SIG-M5 (cell line): ENCODE data around the gene CCDC27.
"Not testable (repeated sequence)": the region's sequence is repeated elsewhere in the genome, so short reads cannot be mapped to it uniquely, and the experiment has no call there.

Experiments
- DNase-seq: peaks from one replicate; lab custom pipeline; 2025; lab: John Stamatoyannopoulos, UW

The CCDC27 gene

GRCh38 chr1:3718764-3719163, 33.5 kb upstream of the CCDC27 start:
- no peak for DNase-seq

- no peak for DNase-seq
Measured at GRCh38 chr1:3721955-3722465, 30.2 kb upstream of the CCDC27 start.

GRCh38 chr1:3722846-3723245, 29.4 kb upstream of the CCDC27 start:
- no peak for DNase-seq

GRCh38 chr1:3724416-3725030, 27.7 kb upstream of the CCDC27 start:
- not testable (repeated sequence) for DNase-seq

GRCh38 chr1:3725366-3725765, 26.9 kb upstream of the CCDC27 start:
- DNase-seq, result no peak

- DNase-seq, result no peak
Measured at GRCh38 chr1:3727042-3727824, 25.0 kb upstream of the CCDC27 start.

- DNase-seq, result no peak
Measured at GRCh38 chr1:3727825-3728776, 24.1 kb upstream of the CCDC27 start.

GRCh38 chr1:3729594-3730542, 22.4 kb upstream of the CCDC27 start:
- no peak for DNase-seq

- no peak for DNase-seq
Measured at GRCh38 chr1:3730543-3731247, 21.6 kb upstream of the CCDC27 start.

GRCh38 chr1:3731583-3732433, 20.4 kb upstream of the CCDC27 start:
- DNase-seq, result no peak

GRCh38 chr1:3732434-3733093, 19.7 kb upstream of the CCDC27 start:
- no peak for DNase-seq

- no peak for DNase-seq
Measured at GRCh38 chr1:3733094-3733882, 19.0 kb upstream of the CCDC27 start.

- no peak for DNase-seq
Measured at GRCh38 chr1:3733883-3734589, 18.2 kb upstream of the CCDC27 start.

- DNase-seq, result no peak
Measured at GRCh38 chr1:3734602-3735001, 17.6 kb upstream of the CCDC27 start.

GRCh38 chr1:3735027-3735681, 17.1 kb upstream of the CCDC27 start:
- DNase-seq, result no peak

- no peak for DNase-seq
Measured at GRCh38 chr1:3735688-3736087, 16.6 kb upstream of the CCDC27 start.

- no peak for DNase-seq
Measured at GRCh38 chr1:3736131-3736561, 16.1 kb upstream of the CCDC27 start.
